ENCODE measurements around the gene UNC13A. TPM values are rescaled to one million over a fixed set of nuclear protein-coding genes. Genes with fewer than 3 reads are reported as not detected.

UNC13A gene
- polyA plus RNA-seq, 1 donor from 2014 or later, result 7.8 TPM

DNA sequence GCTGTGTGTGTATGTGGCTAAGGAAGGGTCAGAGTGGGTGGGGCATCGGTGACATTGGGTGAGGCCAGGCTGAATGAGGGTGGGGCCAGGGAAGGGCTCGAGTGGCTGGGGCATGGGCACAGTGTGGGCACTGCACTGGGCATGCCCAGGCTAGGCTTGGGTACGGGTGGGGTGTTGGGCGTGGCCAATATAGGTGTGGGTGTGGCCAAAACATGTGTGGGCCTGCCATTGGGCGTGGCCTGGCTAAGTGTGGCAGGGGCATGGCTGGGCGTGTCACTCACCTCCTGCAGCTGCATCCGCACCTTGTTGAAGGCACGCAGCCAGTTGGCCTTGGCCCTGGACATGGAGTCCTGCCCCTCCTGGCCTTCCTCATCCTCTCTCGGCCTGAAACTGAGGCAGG is 33.2 kb downstream of the UNC13A start:
- Histone ChIP-seq H3K9me3 (ENCODE audit: low read length) (no peaks in the 10 kb centered on the region), H3K9ac (ENCODE audit: low read length) (no peak overlapping the region), H3K79me2 (replicated peaks; ENCODE audit: insufficient read depth, low read length) (no peaks in the 10 kb centered on the region), H2AFZ (ENCODE audit: low read depth, low read length) (no peak overlapping the region), H4K20me1 (ENCODE audit: insufficient read depth) (no peaks in the 10 kb centered on the region), H3K36me3 (ENCODE audit: insufficient read depth, low read length) (peaks cover 16% of the 10 kb centered on the region), H3K27ac (ENCODE audit: low read length) (no peak overlapping the region), H3K9me2 (ENCODE audit: insufficient read depth, low read length) (no peaks in the 10 kb centered on the region), H3K4me2 (ENCODE audit: low read length) (no peak overlapping the region), H3K27me3 (ENCODE audit: insufficient read depth, low read depth, low read length) (no peaks in the 10 kb centered on the region), H3F3A (ENCODE audit: insufficient read depth, low read length, poor library complexity, severe bottlenecking) (no peaks in the 10 kb centered on the region), H3K4me3 (ENCODE audit: low read length) (no peak overlapping the region)
- TF ChIP-seq SMC3 (conservative IDR thresholded peaks at IDR 0.05; ENCODE audit: poor library complexity), result no peak
- no peak for TF ChIP-seq RAD21 (conservative IDR thresholded peaks at IDR 0.05)
- TF ChIP-seq EZH2 (IDR thresholded peaks at IDR 0.05; ENCODE audit: borderline replicate concordance, insufficient read depth, low read length, poor library complexity, severe bottlenecking), result no peak
- TF ChIP-seq, protein P1, sequence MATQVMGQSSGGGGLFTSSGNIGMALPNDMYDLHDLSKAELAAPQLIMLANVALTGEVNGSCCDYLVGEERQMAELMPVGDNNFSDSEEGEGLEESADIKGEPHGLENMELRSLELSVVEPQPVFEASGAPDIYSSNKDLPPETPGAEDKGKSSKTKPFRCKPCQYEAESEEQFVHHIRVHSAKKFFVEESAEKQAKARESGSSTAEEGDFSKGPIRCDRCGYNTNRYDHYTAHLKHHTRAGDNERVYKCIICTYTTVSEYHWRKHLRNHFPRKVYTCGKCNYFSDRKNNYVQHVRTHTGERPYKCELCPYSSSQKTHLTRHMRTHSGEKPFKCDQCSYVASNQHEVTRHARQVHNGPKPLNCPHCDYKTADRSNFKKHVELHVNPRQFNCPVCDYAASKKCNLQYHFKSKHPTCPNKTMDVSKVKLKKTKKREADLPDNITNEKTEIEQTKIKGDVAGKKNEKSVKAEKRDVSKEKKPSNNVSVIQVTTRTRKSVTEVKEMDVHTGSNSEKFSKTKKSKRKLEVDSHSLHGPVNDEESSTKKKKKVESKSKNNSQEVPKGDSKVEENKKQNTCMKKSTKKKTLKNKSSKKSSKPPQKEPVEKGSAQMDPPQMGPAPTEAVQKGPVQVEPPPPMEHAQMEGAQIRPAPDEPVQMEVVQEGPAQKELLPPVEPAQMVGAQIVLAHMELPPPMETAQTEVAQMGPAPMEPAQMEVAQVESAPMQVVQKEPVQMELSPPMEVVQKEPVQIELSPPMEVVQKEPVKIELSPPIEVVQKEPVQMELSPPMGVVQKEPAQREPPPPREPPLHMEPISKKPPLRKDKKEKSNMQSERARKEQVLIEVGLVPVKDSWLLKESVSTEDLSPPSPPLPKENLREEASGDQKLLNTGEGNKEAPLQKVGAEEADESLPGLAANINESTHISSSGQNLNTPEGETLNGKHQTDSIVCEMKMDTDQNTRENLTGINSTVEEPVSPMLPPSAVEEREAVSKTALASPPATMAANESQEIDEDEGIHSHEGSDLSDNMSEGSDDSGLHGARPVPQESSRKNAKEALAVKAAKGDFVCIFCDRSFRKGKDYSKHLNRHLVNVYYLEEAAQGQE (IDR thresholded peaks at IDR 0.05; ENCODE audit: borderline replicate concordance), result no peak
- TF ChIP-seq, protein P2, sequence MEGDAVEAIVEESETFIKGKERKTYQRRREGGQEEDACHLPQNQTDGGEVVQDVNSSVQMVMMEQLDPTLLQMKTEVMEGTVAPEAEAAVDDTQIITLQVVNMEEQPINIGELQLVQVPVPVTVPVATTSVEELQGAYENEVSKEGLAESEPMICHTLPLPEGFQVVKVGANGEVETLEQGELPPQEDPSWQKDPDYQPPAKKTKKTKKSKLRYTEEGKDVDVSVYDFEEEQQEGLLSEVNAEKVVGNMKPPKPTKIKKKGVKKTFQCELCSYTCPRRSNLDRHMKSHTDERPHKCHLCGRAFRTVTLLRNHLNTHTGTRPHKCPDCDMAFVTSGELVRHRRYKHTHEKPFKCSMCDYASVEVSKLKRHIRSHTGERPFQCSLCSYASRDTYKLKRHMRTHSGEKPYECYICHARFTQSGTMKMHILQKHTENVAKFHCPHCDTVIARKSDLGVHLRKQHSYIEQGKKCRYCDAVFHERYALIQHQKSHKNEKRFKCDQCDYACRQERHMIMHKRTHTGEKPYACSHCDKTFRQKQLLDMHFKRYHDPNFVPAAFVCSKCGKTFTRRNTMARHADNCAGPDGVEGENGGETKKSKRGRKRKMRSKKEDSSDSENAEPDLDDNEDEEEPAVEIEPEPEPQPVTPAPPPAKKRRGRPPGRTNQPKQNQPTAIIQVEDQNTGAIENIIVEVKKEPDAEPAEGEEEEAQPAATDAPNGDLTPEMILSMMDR (IDR thresholded peaks at IDR 0.05; ENCODE audit: poor library complexity, severe bottlenecking), result no peak
- TF ChIP-seq EP300 (conservative IDR thresholded peaks at IDR 0.05; ENCODE audit: poor library complexity, severe bottlenecking), result no peak
- no peak for TF ChIP-seq POLR2AphosphoS5 (IDR thresholded peaks at IDR 0.05)
- TF ChIP-seq MXI1 (conservative IDR thresholded peaks at IDR 0.05; ENCODE audit: poor library complexity, severe bottlenecking), result no peak
- TF ChIP-seq TAF1 (IDR thresholded peaks at IDR 0.05; ENCODE audit: low read depth), result no peak

DNA sequence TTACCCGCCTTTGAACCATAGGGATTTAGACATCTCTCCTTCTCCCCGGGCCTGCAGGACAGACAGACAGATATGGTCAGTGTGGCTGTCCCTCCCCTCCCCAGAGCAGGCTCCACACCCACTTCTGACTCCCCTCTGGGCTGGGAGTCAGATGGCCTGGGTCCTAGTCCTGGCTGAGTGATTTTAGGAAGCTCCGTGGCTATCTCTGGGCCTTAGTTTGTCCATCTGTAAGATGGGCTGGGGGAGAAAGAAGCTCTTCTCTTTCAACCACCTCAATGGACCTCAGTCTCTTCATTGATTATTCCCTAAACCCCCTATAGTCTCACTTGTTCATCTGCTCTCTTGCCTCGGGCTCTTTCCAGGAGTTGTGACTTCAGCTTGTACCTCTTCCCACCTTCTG is 35.5 kb downstream of the UNC13A start:
- Histone ChIP-seq H3K4me3 (ENCODE audit: low read length) (no peak overlapping the region), H3K9me2 (ENCODE audit: insufficient read depth, low read length) (no peaks in the 10 kb centered on the region), H3K27me3 (ENCODE audit: insufficient read depth, low read depth, low read length) (no peaks in the 10 kb centered on the region), H3F3A (ENCODE audit: insufficient read depth, low read length, poor library complexity, severe bottlenecking) (no peaks in the 10 kb centered on the region), H3K4me2 (ENCODE audit: low read length) (no peak overlapping the region), H4K20me1 (ENCODE audit: insufficient read depth) (no peaks in the 10 kb centered on the region), H3K9ac (ENCODE audit: low read length) (no peak overlapping the region), H3K9me3 (ENCODE audit: low read length) (no peaks in the 10 kb centered on the region), H2AFZ (ENCODE audit: low read depth, low read length) (no peak overlapping the region), H3K27ac (ENCODE audit: low read length) (no peak overlapping the region), H3K36me3 (ENCODE audit: insufficient read depth, low read length) (peaks cover 16% of the 10 kb centered on the region), H3K79me2 (replicated peaks; ENCODE audit: insufficient read depth, low read length) (no peaks in the 10 kb centered on the region)
- no peak for TF ChIP-seq EZH2 (IDR thresholded peaks at IDR 0.05; ENCODE audit: borderline replicate concordance, insufficient read depth, low read length, poor library complexity, severe bottlenecking)
- no peak for TF ChIP-seq POLR2AphosphoS5 (IDR thresholded peaks at IDR 0.05)
- no peak for TF ChIP-seq TAF1 (IDR thresholded peaks at IDR 0.05; ENCODE audit: low read depth)
- TF ChIP-seq MXI1 (conservative IDR thresholded peaks at IDR 0.05; ENCODE audit: poor library complexity, severe bottlenecking), result no peak
- TF ChIP-seq EP300 (conservative IDR thresholded peaks at IDR 0.05; ENCODE audit: poor library complexity, severe bottlenecking), result no peak
- TF ChIP-seq, protein P1 (IDR thresholded peaks at IDR 0.05; ENCODE audit: borderline replicate concordance), result no peak
- no peak for TF ChIP-seq SMC3 (conservative IDR thresholded peaks at IDR 0.05; ENCODE audit: poor library complexity)
- TF ChIP-seq RAD21 (conservative IDR thresholded peaks at IDR 0.05), result no peak
- TF ChIP-seq, protein P2 (IDR thresholded peaks at IDR 0.05; ENCODE audit: poor library complexity, severe bottlenecking), result no peak

Measured in neural cell (in vitro differentiated cells).